T-helper 22 cell (primary cell): ENCODE measurements around the gene PXDN.

Source experiments
- DNase-seq: peaks from one replicate; pipeline ENCODE4 v3.0.0-alpha.2; 2020; ENCODE audit warnings: low read depth

PXDN gene

GRCh38 chr2:1754046-1754445 lies 9.7 kb upstream of the PXDN start:
- no peak for DNase-seq

- no peak for DNase-seq
These were observed 8.4 kb upstream of the PXDN start for GRCh38 chr2:1752751-1753150.

- no peak for DNase-seq
These were observed 7.7 kb upstream of the PXDN start for GRCh38 chr2:1751767-1752725.

GRCh38 chr2:1750933-1751766 lies 6.8 kb upstream of the PXDN start:
- DNase-seq: no peak

GRCh38 chr2:1750270-1750932 lies 6.1 kb upstream of the PXDN start:
- no peak for DNase-seq

GRCh38 chr2:1749489-1750119 lies 5.3 kb upstream of the PXDN start:
- no peak for DNase-seq

- DNase-seq: no peak
These were observed 4.6 kb upstream of the PXDN start for GRCh38 chr2:1748741-1749488.

GRCh38 chr2:1748176-1748740 lies 3.9 kb upstream of the PXDN start:
- DNase-seq: no peak

- DNase-seq: no peak
These were observed 3.0 kb upstream of the PXDN start for GRCh38 chr2:1747065-1747941.

- DNase-seq: no peak
These were observed 2.1 kb upstream of the PXDN start for GRCh38 chr2:1746174-1747064.

GRCh38 chr2:1745171-1746023 lies 1.1 kb upstream of the PXDN start:
- no peak for DNase-seq

GRCh38 chr2:1744151-1744445 lies 217 bp downstream of the PXDN start:
- DNase-seq: no peak

GRCh38 chr2:1743396-1744150 lies 742 bp downstream of the PXDN start:
- DNase-seq: no peak

GRCh38 chr2:1742681-1743395 lies 1.5 kb downstream of the PXDN start:
- no peak for DNase-seq

- no peak for DNase-seq
These were observed 2.0 kb downstream of the PXDN start for GRCh38 chr2:1742301-1742680.

GRCh38 chr2:1741851-1742250 lies 2.5 kb downstream of the PXDN start:
- no peak for DNase-seq
